ENCODE results near the gene DMRTB1. TPM values are rescaled to one million over a fixed set of nuclear protein-coding genes. Genes with fewer than 3 reads are reported as not detected.

The DMRTB1 gene
- total RNA-seq, 1 donor from 2014 or later, result not detected

GRCh38 chr1:53501065-53502005 lies 42.1 kb downstream of the DMRTB1 start:
- H3K4me3 ChIP-seq (ENCODE audit: low read length in 3 of 3), result no peak overlapping the region
- no peak overlapping the region for H3K9ac ChIP-seq (ENCODE audit: low read depth in 1 of 3, low read length in 3 of 3)
- H3K27me3 ChIP-seq (ENCODE audit: control insufficient read depth in 3 of 3, insufficient read depth in 3 of 3, low read length in 3 of 3), result peaks cover 0 to 44% (median 38%) of the 10 kb centered on the region in 3 donors
- H3K27ac ChIP-seq (ENCODE audit: low read depth, low read length), result no peak overlapping the region
- H3K36me3 ChIP-seq (ENCODE audit: control insufficient read depth in 3 of 3, insufficient read depth in 3 of 3, low read length in 3 of 3), result no peaks in the 10 kb centered on the region
- H3K4me1 ChIP-seq (ENCODE audit: control insufficient read depth in 3 of 3, insufficient read depth in 3 of 3, low read length in 3 of 3), result no peaks in the 10 kb centered on the region
- no peaks in the 10 kb centered on the region for H3K9me3 ChIP-seq (ENCODE audit: control insufficient read depth in 3 of 3, low read length in 3 of 3)

GRCh38 chr1:53502641-53503432 lies 43.6 kb downstream of the DMRTB1 start:
- Histone ChIP-seq H3K27me3 (ENCODE audit: control insufficient read depth in 3 of 3, insufficient read depth in 3 of 3, low read length in 3 of 3) (peaks cover 0 to 49% (median 33%) of the 10 kb centered on the region in 3 donors), H3K4me3 (ENCODE audit: low read length in 3 of 3) (no peak overlapping the region), H3K27ac (ENCODE audit: low read depth, low read length) (no peak overlapping the region), H3K36me3 (ENCODE audit: control insufficient read depth in 3 of 3, insufficient read depth in 3 of 3, low read length in 3 of 3) (no peaks in the 10 kb centered on the region), H3K4me1 (ENCODE audit: control insufficient read depth in 3 of 3, insufficient read depth in 3 of 3, low read length in 3 of 3) (no peaks in the 10 kb centered on the region), H3K9me3 (ENCODE audit: control insufficient read depth in 3 of 3, low read length in 3 of 3) (no peaks in the 10 kb centered on the region), H3K9ac (ENCODE audit: low read depth in 1 of 3, low read length in 3 of 3) (no peak overlapping the region)

- Histone ChIP-seq H3K36me3 (ENCODE audit: control insufficient read depth in 3 of 3, insufficient read depth in 3 of 3, low read length in 3 of 3) (no peaks in the 10 kb centered on the region), H3K4me1 (ENCODE audit: control insufficient read depth in 3 of 3, insufficient read depth in 3 of 3, low read length in 3 of 3) (no peaks in the 10 kb centered on the region), H3K4me3 (ENCODE audit: low read length in 3 of 3) (no peak overlapping the region), H3K9me3 (ENCODE audit: control insufficient read depth in 3 of 3, low read length in 3 of 3) (no peaks in the 10 kb centered on the region), H3K9ac (ENCODE audit: low read depth in 1 of 3, low read length in 3 of 3) (no peak overlapping the region), H3K27ac (ENCODE audit: low read depth, low read length) (no peak overlapping the region), H3K27me3 (ENCODE audit: control insufficient read depth in 3 of 3, insufficient read depth in 3 of 3, low read length in 3 of 3) (peaks cover 0 to 51% (median 30%) of the 10 kb centered on the region in 3 donors)
Measured at GRCh38 chr1:53503433-53504217, 44.4 kb downstream of the DMRTB1 start.

- Histone ChIP-seq H3K36me3 (ENCODE audit: control insufficient read depth in 3 of 3, insufficient read depth in 3 of 3, low read length in 3 of 3) (no peaks in the 10 kb centered on the region), H3K27ac (ENCODE audit: low read depth, low read length) (no peak overlapping the region), H3K4me1 (ENCODE audit: control insufficient read depth in 3 of 3, insufficient read depth in 3 of 3, low read length in 3 of 3) (no peaks in the 10 kb centered on the region), H3K27me3 (ENCODE audit: control insufficient read depth in 3 of 3, insufficient read depth in 3 of 3, low read length in 3 of 3) (peaks cover 0 to 39% (median 19%) of the 10 kb centered on the region in 3 donors), H3K4me3 (ENCODE audit: low read length in 3 of 3) (no peak overlapping the region), H3K9me3 (ENCODE audit: control insufficient read depth in 3 of 3, low read length in 3 of 3) (no peaks in the 10 kb centered on the region), H3K9ac (ENCODE audit: low read depth in 1 of 3, low read length in 3 of 3) (no peak overlapping the region)
Measured at GRCh38 chr1:53504901-53505300, 45.7 kb downstream of the DMRTB1 start.

GRCh38 chr1:53505401-53505800 lies 46.2 kb downstream of the DMRTB1 start:
- Histone ChIP-seq H3K27me3 (ENCODE audit: control insufficient read depth in 3 of 3, insufficient read depth in 3 of 3, low read length in 3 of 3) (peaks cover 0 to 34% (median 17%) of the 10 kb centered on the region in 3 donors), H3K36me3 (ENCODE audit: control insufficient read depth in 3 of 3, insufficient read depth in 3 of 3, low read length in 3 of 3) (no peaks in the 10 kb centered on the region), H3K9ac (ENCODE audit: low read depth in 1 of 3, low read length in 3 of 3) (no peak overlapping the region), H3K4me1 (ENCODE audit: control insufficient read depth in 3 of 3, insufficient read depth in 3 of 3, low read length in 3 of 3) (no peaks in the 10 kb centered on the region), H3K27ac (ENCODE audit: low read depth, low read length) (no peak overlapping the region), H3K9me3 (ENCODE audit: control insufficient read depth in 3 of 3, low read length in 3 of 3) (no peaks in the 10 kb centered on the region), H3K4me3 (ENCODE audit: low read length in 3 of 3) (no peak overlapping the region)

- no peaks in the 10 kb centered on the region for H3K4me1 ChIP-seq (ENCODE audit: control insufficient read depth in 3 of 3, insufficient read depth in 3 of 3, low read length in 3 of 3)
- H3K9me3 ChIP-seq (ENCODE audit: control insufficient read depth in 3 of 3, low read length in 3 of 3), result no peaks in the 10 kb centered on the region
- no peak overlapping the region for H3K4me3 ChIP-seq (ENCODE audit: low read length in 3 of 3)
- no peaks in the 10 kb centered on the region for H3K36me3 ChIP-seq (ENCODE audit: control insufficient read depth in 3 of 3, insufficient read depth in 3 of 3, low read length in 3 of 3)
- peaks cover 0 to 29% (median 12%) of the 10 kb centered on the region in 3 donors for H3K27me3 ChIP-seq (ENCODE audit: control insufficient read depth in 3 of 3, insufficient read depth in 3 of 3, low read length in 3 of 3)
- no peak overlapping the region for H3K9ac ChIP-seq (ENCODE audit: low read depth in 1 of 3, low read length in 3 of 3)
- no peak overlapping the region for H3K27ac ChIP-seq (ENCODE audit: low read depth, low read length)
Measured at GRCh38 chr1:53505891-53506290, 46.7 kb downstream of the DMRTB1 start.

- H3K9ac ChIP-seq (ENCODE audit: low read depth in 1 of 3, low read length in 3 of 3), result no peak overlapping the region
- no peak overlapping the region for H3K4me3 ChIP-seq (ENCODE audit: low read length in 3 of 3)
- H3K27ac ChIP-seq (ENCODE audit: low read depth, low read length), result no peak overlapping the region
- H3K27me3 ChIP-seq (ENCODE audit: control insufficient read depth in 3 of 3, insufficient read depth in 3 of 3, low read length in 3 of 3), result peaks cover 0 to 23% (median 6%) of the 10 kb centered on the region in 3 donors
- H3K36me3 ChIP-seq (ENCODE audit: control insufficient read depth in 3 of 3, insufficient read depth in 3 of 3, low read length in 3 of 3), result no peaks in the 10 kb centered on the region
- peaks cover 0 to under 1% (median 0%) of the 10 kb centered on the region in 3 donors for H3K4me1 ChIP-seq (ENCODE audit: control insufficient read depth in 3 of 3, insufficient read depth in 3 of 3, low read length in 3 of 3)
- no peaks in the 10 kb centered on the region for H3K9me3 ChIP-seq (ENCODE audit: control insufficient read depth in 3 of 3, low read length in 3 of 3)
Measured at GRCh38 chr1:53506355-53507050, 47.3 kb downstream of the DMRTB1 start.

- H3K9me3 ChIP-seq (ENCODE audit: control insufficient read depth in 3 of 3, low read length in 3 of 3), result no peaks in the 10 kb centered on the region
- H3K27ac ChIP-seq (ENCODE audit: low read depth, low read length), result no peak overlapping the region
- H3K9ac ChIP-seq (ENCODE audit: low read depth in 1 of 3, low read length in 3 of 3), result no peak overlapping the region
- H3K4me3 ChIP-seq (ENCODE audit: low read length in 3 of 3), result no peak overlapping the region
- peaks cover 0 to 4% (median 0%) of the 10 kb centered on the region in 3 donors for H3K4me1 ChIP-seq (ENCODE audit: control insufficient read depth in 3 of 3, insufficient read depth in 3 of 3, low read length in 3 of 3)
- peaks cover 0 to 21% (median 4%) of the 10 kb centered on the region in 3 donors for H3K27me3 ChIP-seq (ENCODE audit: control insufficient read depth in 3 of 3, insufficient read depth in 3 of 3, low read length in 3 of 3)
- H3K36me3 ChIP-seq (ENCODE audit: control insufficient read depth in 3 of 3, insufficient read depth in 3 of 3, low read length in 3 of 3), result no peaks in the 10 kb centered on the region
Measured at GRCh38 chr1:53507116-53507820, 48.1 kb downstream of the DMRTB1 start.
